H1 (cell line): ENCODE results near the gene ZBTB2. TPM values are rescaled to one million over a fixed set of nuclear protein-coding genes. Genes with fewer than 3 reads are reported as not detected.

Experiments used
- CTCF ChIA-PET: fragments of 300-600 bp; sonication (Branson Sonifier 250); formaldehyde crosslinking; loops from one replicate; lab custom pipeline; 2021; ENCODE audit not compliant: partially characterized antibody; lab: Charles Lee
- POLR2A ChIA-PET: fragments of 300-600 bp; sonication (Branson Sonifier 250); formaldehyde crosslinking; loops from one replicate; lab custom pipeline; 2021; ENCODE audit warnings: inconsistent platforms; ENCODE audit not compliant: partially characterized antibody; lab: Charles Lee
- DNase-seq, 2 experiments: peaks; one replicate each; pipeline versions ENCODE4 v3.0.0 to v3.0.0-alpha.2; 2010 to 2022; ENCODE audit warnings: low spot score in 2 of 2, low read depth in 1 of 2, mixed read lengths in 1 of 2
- FAIRE-seq: peaks from 2 replicates; lab custom pipeline; 2011; peaks lifted over from hg19 to GRCh38; lab: Jason Lieb, UNC
- H2AFZ ChIP-seq: 2 replicates; pipeline ENCODE4 v1.8.1; 2012; ENCODE audit warnings: low read length, inconsistent platforms
- H2AK5ac ChIP-seq: 2 replicates; pipeline ENCODE4 v1.6.1; 2013; ENCODE audit warnings: low read depth, low read length
- H2BK120ac ChIP-seq: replicated peaks from 2 replicates; pipeline ENCODE3; 2013; ENCODE audit warnings: low read depth, low read length, inconsistent platforms
- H2BK12ac ChIP-seq: 2 replicates; pipeline ENCODE4 v1.6.1; 2013; ENCODE audit warnings: low read depth, low read length
- H2BK15ac ChIP-seq: 2 replicates; pipeline ENCODE4 v1.6.1; 2013; ENCODE audit warnings: low read length
- H2BK20ac ChIP-seq: 2 replicates; pipeline ENCODE4 v1.6.1; 2013; ENCODE audit warnings: low read length
- H2BK5ac ChIP-seq: 2 replicates; pipeline ENCODE4 v1.6.1; 2013; ENCODE audit warnings: low read depth, low read length
- H3K14ac ChIP-seq: 2 replicates; pipeline ENCODE4 v1.6.1; 2013; ENCODE audit warnings: inconsistent platforms; ENCODE audit not compliant: insufficient read length
- H3K18ac ChIP-seq: 2 replicates; pipeline ENCODE4 v1.6.1; 2013; ENCODE audit warnings: low read length; ENCODE audit errors: extremely low read depth
- H3K23ac ChIP-seq: 2 replicates; pipeline ENCODE4 v1.6.1; 2013; ENCODE audit warnings: inconsistent platforms; ENCODE audit not compliant: insufficient read length
- H3K23me2 ChIP-seq: 2 replicates; pipeline ENCODE4 v1.6.1; 2013; ENCODE audit warnings: low read depth, low read length
- H3K27ac ChIP-seq: 2 replicates; pipeline ENCODE4 v1.6.1; 2011; ENCODE audit warnings: low read depth, low read length, inconsistent platforms
- H3K27me3 ChIP-seq, 4 experiments: replicated peaks in 1 of 4; 1 replicate in 1 of 4; 2 replicates in 3 of 4; pipeline versions ENCODE4 v1.6.1 to v1.8.1; 2011 to 2013; ENCODE audit warnings: low read length in 3 of 4, mild to moderate bottlenecking in 3 of 4, inconsistent platforms in 2 of 4, mixed read lengths in 2 of 4, moderate library complexity in 1 of 4; ENCODE audit not compliant: control insufficient read depth in 3 of 4, insufficient read depth in 3 of 4; ENCODE audit errors: extremely low read depth in 1 of 4
- H3K36me3 ChIP-seq, 4 experiments: 2 replicates each; pipeline versions ENCODE4 v1.6.1 to v1.8.1; 2011 to 2013; ENCODE audit warnings: mild to moderate bottlenecking in 4 of 4, low read length in 3 of 4, moderate library complexity in 2 of 4, control low read depth in 1 of 4, inconsistent platforms in 1 of 4; ENCODE audit not compliant: insufficient read depth in 4 of 4, control insufficient read depth in 2 of 4
- H3K4ac ChIP-seq: replicated peaks from 2 replicates; pipeline ENCODE3; 2013; ENCODE audit warnings: low read length, low read depth, mixed read lengths, inconsistent platforms; ENCODE audit not compliant: insufficient read length
- H3K4me1 ChIP-seq, 4 experiments: replicated peaks in 1 of 4; 1 replicate in 1 of 4; 2 replicates in 3 of 4; pipeline versions ENCODE4 v1.6.1 to v1.8.1; 2011 to 2013; ENCODE audit warnings: low read length in 3 of 4, inconsistent platforms in 2 of 4, mixed read lengths in 1 of 4; ENCODE audit not compliant: insufficient read depth in 4 of 4, control insufficient read depth in 3 of 4
- H3K4me2 ChIP-seq, 2 experiments: 2 replicates each; pipeline versions ENCODE4 v1.6.1 to v1.8.1; 2011 to 2013; ENCODE audit warnings: low read depth in 2 of 2, low read length in 2 of 2, control low read depth in 1 of 2, inconsistent platforms in 1 of 2, mild to moderate bottlenecking in 1 of 2; ENCODE audit not compliant: insufficient read depth in 1 of 2
- H3K4me3 ChIP-seq, 4 experiments: fragments of 200-600, 300-600 bp in 1 of 4; sonication (generic), shearing (Covaris generic), sonication (Bioruptor Twin) in 1 of 4; 2 replicates each; pipeline versions ENCODE4 v1.5.1 to v1.8.1; 2011 to 2016; ENCODE audit warnings: low read length in 4 of 4, low read depth in 3 of 4, control low read depth in 2 of 4, inconsistent platforms in 2 of 4, mild to moderate bottlenecking in 2 of 4, mixed read lengths in 1 of 4, moderate library complexity in 1 of 4; ENCODE audit not compliant: insufficient read depth in 2 of 4; ENCODE audit errors: extremely low read depth in 1 of 4
- H3K56ac ChIP-seq: replicated peaks from 2 replicates; pipeline ENCODE3; 2013; ENCODE audit warnings: low read depth, mild to moderate bottlenecking, mixed read lengths, low read length, inconsistent platforms; ENCODE audit not compliant: insufficient read length
- H3K79me1 ChIP-seq: 2 replicates; pipeline ENCODE4 v1.6.1; 2013; ENCODE audit warnings: low read depth, low read length, control low read depth
- H3K79me2 ChIP-seq, 2 experiments: 2 replicates each; pipeline versions ENCODE4 v1.6.1 to v1.8.1; 2012 to 2013; ENCODE audit warnings: low read length in 2 of 2, mild to moderate bottlenecking in 2 of 2, inconsistent platforms in 1 of 2; ENCODE audit not compliant: insufficient read depth in 2 of 2, control insufficient read depth in 1 of 2
- H3K9ac ChIP-seq, 4 experiments: replicated peaks in 1 of 4; 1 replicate in 1 of 4; 2 replicates in 3 of 4; pipeline versions ENCODE4 v1.6.1 to v1.8.1; 2011 to 2013; ENCODE audit warnings: low read depth in 3 of 4, low read length in 3 of 4, control low read depth in 2 of 4, mild to moderate bottlenecking in 2 of 4, moderate library complexity in 2 of 4, inconsistent platforms in 1 of 4; ENCODE audit errors: extremely low read depth in 1 of 4
- H3K9me3 ChIP-seq, 2 experiments: 2 replicates each; pipeline versions ENCODE4 v1.6.1 to v1.8.1; 2012 to 2013; ENCODE audit warnings: mild to moderate bottlenecking in 2 of 2, moderate library complexity in 2 of 2, control low read depth in 1 of 2, inconsistent platforms in 1 of 2, low read depth in 1 of 2, low read length in 1 of 2, mixed read lengths in 1 of 2; ENCODE audit not compliant: insufficient read depth in 2 of 2
- H4K20me1 ChIP-seq, 2 experiments: replicated peaks in 1 of 2; 2 replicates each; pipeline versions ENCODE3 to v1.8.1; 2011 to 2013; ENCODE audit warnings: inconsistent platforms in 2 of 2, low read length in 2 of 2, mild to moderate bottlenecking in 1 of 2; ENCODE audit not compliant: insufficient read depth in 2 of 2, control insufficient read depth in 1 of 2
- H4K5ac ChIP-seq: 2 replicates; pipeline ENCODE4 v1.6.1; 2013; ENCODE audit warnings: low read length, low read depth, mixed read lengths, inconsistent platforms; ENCODE audit not compliant: insufficient read length
- H4K8ac ChIP-seq: 2 replicates; pipeline ENCODE4 v1.8.0; 2013; ENCODE audit warnings: mild to moderate bottlenecking, moderate library complexity, low read length, inconsistent platforms; ENCODE audit not compliant: insufficient read depth; ENCODE audit errors: extremely low read depth
- H4K91ac ChIP-seq: replicated peaks from 2 replicates; pipeline ENCODE3; 2013; ENCODE audit warnings: low read length, mixed read lengths, inconsistent platforms; ENCODE audit not compliant: insufficient read length
- CEBPB ChIP-seq: IDR thresholded peaks from 2 replicates; pipeline ENCODE4 v1.6.1; 2012; ENCODE audit warnings: low read depth, low read length
- NRF1 ChIP-seq: IDR thresholded peaks from 2 replicates; pipeline ENCODE4 v1.6.1; 2011; ENCODE audit warnings: mild to moderate bottlenecking, low read depth, low read length, improper control_type of control experiment
- TCF12 ChIP-seq: IDR thresholded peaks from 2 replicates; pipeline ENCODE4 v1.6.1; 2011; ENCODE audit warnings: low read depth, mild to moderate bottlenecking, low read length
- TEAD4 ChIP-seq: IDR thresholded peaks from 2 replicates; pipeline ENCODE4 v1.6.1; 2012; ENCODE audit warnings: low read depth, low read length, inconsistent platforms, mixed read lengths
- WGBS, 2 experiments: shearing (Covaris generic) in 1 of 2; methylation state at CpG; one replicate each; pipeline versions ENCODE4 v1.1.6 to v1.1.7; 2013 to 2015; ENCODE audit warnings: low lambda C conversion rate in 2 of 2, mixed read lengths in 2 of 2, inconsistent platforms in 1 of 2, low coverage in 1 of 2, missing lambda C conversion rate in 1 of 2; ENCODE audit not compliant: insufficient replicate concordance in 2 of 2, insufficient coverage in 1 of 2, insufficient read length in 1 of 2; ENCODE audit errors: extremely low coverage in 1 of 2, missing lambda C conversion rate in 1 of 2; 5-methylcytosine and 5-hydroxymethylcytosine counted together
- polyA plus RNA-seq, 7 experiments: library from polyadenylated mRNA; depleted of rRNA in 3 of 7; stranded (reverse) in 5 of 7; unstranded in 2 of 7; fragments of >200 nt in 5 of 7; fragments of 200-250 nt in 2 of 7; gene quantifications; 1 replicate in 5 of 7; 2 replicates in 1 of 7; 4 replicates in 1 of 7; pipeline versions ENCODE4 v1.2.1 to v1.2.3, GENCODE V29; 2011 to 2013; ENCODE audit warnings: missing spikeins in 2 of 7, mixed read lengths in 2 of 7
- total RNA-seq: library from RNA; stranded (reverse); fragmentation: NEBNext Ultra II Directional; extraction: Animal tissue kit (Norgen Biotek cat#: 25700); gene quantifications from 2 replicates; pipeline ENCODE4 v1.2.1, GENCODE V29; 2021
- TF ChIP-seq, protein P1 (sequence below): IDR thresholded peaks from 2 replicates; pipeline ENCODE4 v1.6.1; 2012; ENCODE audit warnings: inconsistent platforms
- TF ChIP-seq, protein P2 (sequence below): IDR thresholded peaks from 2 replicates; pipeline ENCODE4 v1.6.1; 2012; ENCODE audit warnings: low read length, inconsistent platforms
- TF ChIP-seq, protein P3 (sequence below): IDR thresholded peaks from 2 replicates; pipeline ENCODE4 v1.6.1; 2011; ENCODE audit warnings: low read length, improper control_type of control experiment

The ZBTB2 gene
- total and polyA plus RNA-seq, 2 of the 8 experiments (the other 6 are each of a cell fraction or from before 2014, with no cell fraction given): 16.1 to 23.7 TPM

DNA sequence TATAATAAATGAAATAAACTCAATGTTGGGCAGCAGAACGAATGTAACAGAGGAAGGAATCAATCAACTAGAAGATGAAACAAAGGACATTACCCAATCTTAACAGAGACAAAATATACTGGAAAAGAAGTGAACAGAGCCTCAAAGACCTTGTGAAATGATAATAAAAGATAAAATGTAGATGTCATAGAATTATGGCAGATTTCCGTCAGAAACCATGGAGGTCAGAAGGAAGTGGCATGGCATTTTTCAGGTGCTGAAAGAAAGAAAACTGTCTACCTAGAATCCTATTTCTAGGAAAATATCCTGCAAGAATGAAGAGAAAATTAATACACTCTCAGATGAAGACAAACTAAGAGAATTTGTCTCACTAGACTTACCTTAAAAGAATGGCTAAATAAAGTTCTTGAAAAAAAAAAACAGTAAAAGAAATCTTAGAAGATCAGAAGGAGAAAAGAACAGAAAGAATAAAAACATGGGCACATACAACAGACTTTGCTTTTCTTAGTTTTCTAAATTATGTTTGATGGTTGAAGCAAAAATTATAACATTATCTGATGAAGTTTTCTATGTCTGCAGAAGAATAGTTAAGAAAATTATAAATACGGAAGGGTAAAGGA lies 23.4 kb upstream of the ZBTB2 start:
- no peak overlapping the region for H4K5ac ChIP-seq
- H2BK15ac ChIP-seq: no peak overlapping the region
- H3K4me1 ChIP-seq: no peaks in the 10 kb centered on the region
- no peaks in the 10 kb centered on the region for H3K27me3 ChIP-seq
- 97 to 100% methylated on average over 1 to 3 of the region's 3 CpGs for WGBS, 2 experiments
- POLR2A ChIA-PET: interaction anchor here (0.7 to 1.8 kb wide), 2 partner anchors 9 to 926 kb away, joined by 3 to 5 read pairs; no protein-coding TSS in a partner anchor
- H3K14ac ChIP-seq: no peak overlapping the region
- H2BK20ac ChIP-seq: no peak overlapping the region
- no peaks in the 10 kb centered on the region for H3K23me2 ChIP-seq
- H3K9me3 ChIP-seq: no peaks in the 10 kb centered on the region
- H3K18ac ChIP-seq: no peak overlapping the region
- H2BK12ac ChIP-seq: no peak overlapping the region
- H4K20me1 ChIP-seq: no peaks in the 10 kb centered on the region
- H3K36me3 ChIP-seq: peaks cover 7 to 72% (median 38%) of the 10 kb centered on the region in 4 experiments; a peak in 7 of 8 replicates
- CTCF ChIA-PET: no interaction called here
- H3K27ac ChIP-seq: no peak overlapping the region
- H3K23ac ChIP-seq: no peak overlapping the region
- no peak overlapping the region for H2BK120ac ChIP-seq
- H3K79me2 ChIP-seq: no peaks in the 10 kb centered on the region
- H3K4me2 ChIP-seq: no peak overlapping the region
- H2BK5ac ChIP-seq: no peak overlapping the region
- no peak overlapping the region for H2AK5ac ChIP-seq
- no peak overlapping the region for H3K9ac ChIP-seq
- no peak overlapping the region for H3K4me3 ChIP-seq
- DNase-seq (no peak), FAIRE-seq (no peak)
- H4K91ac ChIP-seq: no peak overlapping the region
- no peak overlapping the region for H3K56ac ChIP-seq
- H3K4ac ChIP-seq: no peak overlapping the region
- H4K8ac ChIP-seq: no peak overlapping the region
- H2AFZ ChIP-seq: no peak overlapping the region
- no peaks in the 10 kb centered on the region for H3K79me1 ChIP-seq
- TF ChIP-seq TEAD4 (no peak), CEBPB (no peak), NRF1 (no peak), TCF12 (no peak)
- TF ChIP-seq, protein P1, sequence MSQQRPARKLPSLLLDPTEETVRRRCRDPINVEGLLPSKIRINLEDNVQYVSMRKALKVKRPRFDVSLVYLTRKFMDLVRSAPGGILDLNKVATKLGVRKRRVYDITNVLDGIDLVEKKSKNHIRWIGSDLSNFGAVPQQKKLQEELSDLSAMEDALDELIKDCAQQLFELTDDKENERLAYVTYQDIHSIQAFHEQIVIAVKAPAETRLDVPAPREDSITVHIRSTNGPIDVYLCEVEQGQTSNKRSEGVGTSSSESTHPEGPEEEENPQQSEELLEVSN: no peak
- TF ChIP-seq, protein P2, sequence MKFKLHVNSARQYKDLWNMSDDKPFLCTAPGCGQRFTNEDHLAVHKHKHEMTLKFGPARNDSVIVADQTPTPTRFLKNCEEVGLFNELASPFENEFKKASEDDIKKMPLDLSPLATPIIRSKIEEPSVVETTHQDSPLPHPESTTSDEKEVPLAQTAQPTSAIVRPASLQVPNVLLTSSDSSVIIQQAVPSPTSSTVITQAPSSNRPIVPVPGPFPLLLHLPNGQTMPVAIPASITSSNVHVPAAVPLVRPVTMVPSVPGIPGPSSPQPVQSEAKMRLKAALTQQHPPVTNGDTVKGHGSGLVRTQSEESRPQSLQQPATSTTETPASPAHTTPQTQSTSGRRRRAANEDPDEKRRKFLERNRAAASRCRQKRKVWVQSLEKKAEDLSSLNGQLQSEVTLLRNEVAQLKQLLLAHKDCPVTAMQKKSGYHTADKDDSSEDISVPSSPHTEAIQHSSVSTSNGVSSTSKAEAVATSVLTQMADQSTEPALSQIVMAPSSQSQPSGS: no peak
- TF ChIP-seq, protein P3, sequence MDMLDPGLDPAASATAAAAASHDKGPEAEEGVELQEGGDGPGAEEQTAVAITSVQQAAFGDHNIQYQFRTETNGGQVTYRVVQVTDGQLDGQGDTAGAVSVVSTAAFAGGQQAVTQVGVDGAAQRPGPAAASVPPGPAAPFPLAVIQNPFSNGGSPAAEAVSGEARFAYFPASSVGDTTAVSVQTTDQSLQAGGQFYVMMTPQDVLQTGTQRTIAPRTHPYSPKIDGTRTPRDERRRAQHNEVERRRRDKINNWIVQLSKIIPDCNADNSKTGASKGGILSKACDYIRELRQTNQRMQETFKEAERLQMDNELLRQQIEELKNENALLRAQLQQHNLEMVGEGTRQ: no peak
